ENCODE measurements around the gene DDX60.
"Not testable (repeated sequence)": the region's sequence is repeated elsewhere in the genome, so short reads cannot be mapped to it uniquely, and the experiment has no call there.

DDX60 gene

GRCh38 chr4:168293386-168293975 lies 25.1 kb downstream of the DDX60 start:
- DNase-seq, result no peak

- no peak for DNase-seq
Observed at GRCh38 chr4:168291242-168291641, 27.3 kb downstream of the DDX60 start.

GRCh38 chr4:168285850-168286249 lies 32.7 kb downstream of the DDX60 start:
- not testable (repeated sequence) for DNase-seq

- DNase-seq, result no peak
Observed at GRCh38 chr4:168279556-168279955, 39.0 kb downstream of the DDX60 start.

- no peak for DNase-seq
Observed at GRCh38 chr4:168275836-168276235, 42.7 kb downstream of the DDX60 start.

GRCh38 chr4:168274871-168275270 lies 43.7 kb downstream of the DDX60 start:
- no peak for DNase-seq

- no peak for DNase-seq
Observed at GRCh38 chr4:168273838-168274237, 44.7 kb downstream of the DDX60 start.

- DNase-seq, result no peak
Observed at GRCh38 chr4:168272488-168272887, 46.1 kb downstream of the DDX60 start.

GRCh38 chr4:168269896-168270295 lies 48.7 kb downstream of the DDX60 start:
- no peak for DNase-seq

- no peak for DNase-seq
Observed at GRCh38 chr4:168265327-168265726, 53.2 kb downstream of the DDX60 start.

- no peak for DNase-seq
Observed at GRCh38 chr4:168264903-168265302, 53.6 kb downstream of the DDX60 start.

GRCh38 chr4:168263039-168263438 lies 55.5 kb downstream of the DDX60 start:
- DNase-seq, result no peak

GRCh38 chr4:168259096-168259495 lies 59.5 kb downstream of the DDX60 start:
- DNase-seq, result no peak

- DNase-seq, result no peak
Observed at GRCh38 chr4:168257768-168258167, 60.8 kb downstream of the DDX60 start.

GRCh38 chr4:168248176-168248710 lies 70.3 kb downstream of the DDX60 start:
- no peak for DNase-seq

GRCh38 chr4:168247603-168248002 lies 70.9 kb downstream of the DDX60 start:
- DNase-seq, result no peak

GRCh38 chr4:168241953-168242352 lies 76.6 kb downstream of the DDX60 start:
- no peak for DNase-seq

GRCh38 chr4:168240821-168241220 lies 77.7 kb downstream of the DDX60 start:
- DNase-seq, result no peak

- DNase-seq, result no peak
Observed at GRCh38 chr4:168221301-168221700, 97.3 kb downstream of the DDX60 start.

- DNase-seq, result no peak
Observed at GRCh38 chr4:168220893-168221292, 97.7 kb downstream of the DDX60 start.

- DNase-seq, result no peak
Observed at GRCh38 chr4:168218645-168219044, 99.9 kb downstream of the DDX60 start.

GRCh38 chr4:168213511-168213910 lies 105.0 kb downstream of the DDX60 start:
- DNase-seq, result not testable (repeated sequence)

- no peak for DNase-seq
Observed at GRCh38 chr4:168212656-168213055, 105.9 kb downstream of the DDX60 start.

- DNase-seq, result no peak
Observed at GRCh38 chr4:168208957-168209614, 109.5 kb downstream of the DDX60 start.
